SU-DHL-6 (cell line): ENCODE results near the gene IL20RB.

Experiments used
- CTCF ChIP-seq: fragments of 200-600 bp; sonication (generic); IDR thresholded peaks from one replicate; pipeline ENCODE4 v1.5.1; 2017; ENCODE audit warnings: antibody characterized with exemption, mild to moderate bottlenecking, low read length, moderate library complexity; ENCODE audit not compliant: insufficient read depth, poor library complexity, severe bottlenecking
- EZH2phosphoT487 ChIP-seq: fragments of 200-600 bp; sonication (generic), shearing (Covaris generic); conservative IDR thresholded peaks from 2 replicates; pipeline ENCODE4 v1.6.1; 2018; ENCODE audit warnings: mild to moderate bottlenecking, antibody characterized with exemption, low read length, moderate library complexity, mixed read lengths

- TF ChIP-seq CTCF (no peak), EZH2phosphoT487 (no peak)
Measured at GRCh38 chr3:136973352-136973751, 15.6 kb downstream of the IL20RB start.
